Astrocyte (in vitro differentiated cells and primary cell): ENCODE measurements around the gene RAB37. TPM values are rescaled to one million over a fixed set of nuclear protein-coding genes. Genes with fewer than 3 reads are reported as not detected.

ENCODE experiments used
- DNase-seq: peaks from one replicate; pipeline ENCODE4 v3.0.0-alpha.2; 2010; ENCODE audit warnings: low read depth
- FAIRE-seq: peaks from 2 replicates; lab custom pipeline; 2011; peaks lifted over from hg19 to GRCh38; lab: Jason Lieb, UNC
- H2AFZ ChIP-seq: 2 replicates; pipeline ENCODE4 v1.6.0; 2012; ENCODE audit warnings: low read depth, low read length, inconsistent platforms
- H3K27ac ChIP-seq: 2 replicates; pipeline ENCODE4 v1.5.1; 2011; ENCODE audit warnings: low read depth, low read length, inconsistent platforms
- H3K27me3 ChIP-seq: 2 replicates; pipeline ENCODE4 v1.6.0; 2011; ENCODE audit warnings: low read length, inconsistent platforms; ENCODE audit not compliant: insufficient read depth
- H3K36me3 ChIP-seq: 2 replicates; pipeline ENCODE4 v1.5.1; 2011; ENCODE audit warnings: low read length, inconsistent platforms; ENCODE audit not compliant: insufficient read depth
- H3K4me1 ChIP-seq: 2 replicates; pipeline ENCODE4 v1.5.1; 2011; ENCODE audit warnings: low read length, inconsistent platforms; ENCODE audit not compliant: insufficient read depth
- H3K4me2 ChIP-seq: 2 replicates; pipeline ENCODE4 v1.6.0; 2012; ENCODE audit warnings: low read length, inconsistent platforms
- H3K4me3 ChIP-seq: 2 replicates; pipeline ENCODE4 v1.5.1; 2011; ENCODE audit warnings: low read depth, mild to moderate bottlenecking, low read length, inconsistent platforms; ENCODE audit not compliant: insufficient read depth
- H3K79me2 ChIP-seq: 2 replicates; pipeline ENCODE4 v1.6.0; 2012; ENCODE audit warnings: mild to moderate bottlenecking, low read length, inconsistent platforms; ENCODE audit not compliant: insufficient read depth
- H3K9ac ChIP-seq: 2 replicates; pipeline ENCODE4 v1.6.0; 2012; ENCODE audit warnings: mild to moderate bottlenecking, low read length, inconsistent platforms
- H3K9me3 ChIP-seq: 2 replicates; pipeline ENCODE4 v1.5.1; 2012; ENCODE audit warnings: low read depth, mild to moderate bottlenecking, low read length, inconsistent platforms; ENCODE audit not compliant: insufficient read depth
- H4K20me1 ChIP-seq: 2 replicates; pipeline ENCODE4 v1.6.0; 2012; ENCODE audit warnings: low read length, inconsistent platforms; ENCODE audit not compliant: insufficient read depth
- H3K27ac Mint-ChIP-seq: one replicate; pipeline ENCODE4 v1.8.0; 2021; ENCODE audit warnings: mild to moderate bottlenecking, mixed read lengths; ENCODE audit not compliant: unreplicated experiment
- H3K27me3 Mint-ChIP-seq: one replicate; pipeline ENCODE4 v1.8.0; 2021; ENCODE audit warnings: low read depth, mixed read lengths; ENCODE audit not compliant: unreplicated experiment
- H3K36me3 Mint-ChIP-seq: one replicate; pipeline ENCODE4 v1.8.0; 2021; ENCODE audit warnings: low read depth, mixed read lengths; ENCODE audit not compliant: unreplicated experiment
- H3K4me1 Mint-ChIP-seq: one replicate; pipeline ENCODE4 v1.8.0; 2021; ENCODE audit warnings: low read depth, mixed read lengths; ENCODE audit not compliant: unreplicated experiment
- H3K4me3 Mint-ChIP-seq: one replicate; pipeline ENCODE4 v1.8.0; 2021; ENCODE audit warnings: mild to moderate bottlenecking, moderate library complexity, mixed read lengths; ENCODE audit not compliant: unreplicated experiment
- H3K9me3 Mint-ChIP-seq: one replicate; pipeline ENCODE4 v1.8.0; 2021; ENCODE audit warnings: mild to moderate bottlenecking, mixed read lengths; ENCODE audit not compliant: unreplicated experiment
- CTCF ChIP-seq: IDR thresholded peaks from 2 replicates; pipeline ENCODE4 v1.5.1; 2011; ENCODE audit warnings: low read depth, mild to moderate bottlenecking, inconsistent platforms, low read length, moderate library complexity; ENCODE audit not compliant: insufficient read depth
- EZH2 ChIP-seq: IDR thresholded peaks from 2 replicates; pipeline ENCODE4 v1.6.1; 2012; ENCODE audit warnings: mild to moderate bottlenecking, low read length, inconsistent platforms; ENCODE audit not compliant: insufficient read depth
- total RNA-seq: library from RNA; stranded (reverse); gene quantifications from 2 replicates; pipeline ENCODE4 v1.2.1, GENCODE V29; 2021

RAB37 gene
- total RNA-seq, 1 donor from 2014 or later, result 0.77 TPM

GRCh38 chr17:74742978-74743545, 6.0 kb downstream of the RAB37 start:
- no peak overlapping the region for H3K4me3 ChIP-seq
- H4K20me1 ChIP-seq, result no peaks in the 10 kb centered on the region
- H3K27me3 Mint-ChIP-seq, result peaks cover 20% of the 10 kb centered on the region
- H3K4me1 ChIP-seq, result peaks cover 3% of the 10 kb centered on the region
- no peaks in the 10 kb centered on the region for H3K9me3 ChIP-seq
- H3K79me2 ChIP-seq, result no peaks in the 10 kb centered on the region
- H3K27ac Mint-ChIP-seq, result peak overlapping the region; percentile 31
- no peaks in the 10 kb centered on the region for H3K9me3 Mint-ChIP-seq
- peaks cover 20% of the 10 kb centered on the region for H3K27me3 ChIP-seq
- no peaks in the 10 kb centered on the region for H3K36me3 Mint-ChIP-seq
- H3K4me3 Mint-ChIP-seq, result no peak overlapping the region
- no peak for TF ChIP-seq EZH2
- TF ChIP-seq CTCF, result no peak
- DNase-seq (no peak), FAIRE-seq (no peak)
- no peak overlapping the region for H3K9ac ChIP-seq
- H3K36me3 ChIP-seq, result no peaks in the 10 kb centered on the region
- no peak overlapping the region for H3K4me2 ChIP-seq
- H3K4me1 Mint-ChIP-seq, result peaks cover 11% of the 10 kb centered on the region
- H2AFZ ChIP-seq, result no peak overlapping the region
- H3K27ac ChIP-seq, result no peak overlapping the region

GRCh38 chr17:74743755-74744154, 6.7 kb downstream of the RAB37 start:
- Histone ChIP-seq H2AFZ (no peak overlapping the region), H3K79me2 (no peaks in the 10 kb centered on the region), H3K4me2 (no peak overlapping the region), H4K20me1 (no peaks in the 10 kb centered on the region), H3K27me3 (peaks cover 13% of the 10 kb centered on the region), H3K27ac (no peak overlapping the region), H3K36me3 (no peaks in the 10 kb centered on the region), H3K9ac (no peak overlapping the region), H3K4me3 (no peak overlapping the region), H3K4me1 (peaks cover 3% of the 10 kb centered on the region), H3K9me3 (no peaks in the 10 kb centered on the region)
- TF ChIP-seq EZH2 (no peak), CTCF (no peak)
- Mint-ChIP-seq H3K27me3 (peaks cover 18% of the 10 kb centered on the region), H3K9me3 (no peaks in the 10 kb centered on the region), H3K27ac (no peak overlapping the region), H3K4me3 (no peak overlapping the region), H3K36me3 (no peaks in the 10 kb centered on the region), H3K4me1 (peaks cover 11% of the 10 kb centered on the region)
- DNase-seq (no peak), FAIRE-seq (no peak)

GRCh38 chr17:74744349-74744713, 7.3 kb downstream of the RAB37 start:
- H3K4me3 Mint-ChIP-seq, result no peak overlapping the region
- H3K36me3 Mint-ChIP-seq, result no peaks in the 10 kb centered on the region
- H3K27ac ChIP-seq, result no peak overlapping the region
- FAIRE-seq (no peak), DNase-seq (no peak)
- no peak overlapping the region for H3K27ac Mint-ChIP-seq
- H4K20me1 ChIP-seq, result peaks cover under 1% of the 10 kb centered on the region
- H3K36me3 ChIP-seq, result no peaks in the 10 kb centered on the region
- no peak overlapping the region for H3K9ac ChIP-seq
- peaks cover 12% of the 10 kb centered on the region for H3K27me3 Mint-ChIP-seq
- H3K4me2 ChIP-seq, result peak overlapping the region; percentile 71
- H3K4me1 Mint-ChIP-seq, result peaks cover 11% of the 10 kb centered on the region
- H3K27me3 ChIP-seq, result peaks cover 7% of the 10 kb centered on the region
- no peak overlapping the region for H3K4me3 ChIP-seq
- H2AFZ ChIP-seq, result no peak overlapping the region
- no peaks in the 10 kb centered on the region for H3K9me3 Mint-ChIP-seq
- TF ChIP-seq CTCF (no peak), EZH2 (no peak)
- peaks cover 3% of the 10 kb centered on the region for H3K4me1 ChIP-seq
- no peaks in the 10 kb centered on the region for H3K9me3 ChIP-seq
- no peaks in the 10 kb centered on the region for H3K79me2 ChIP-seq
